Activated CD8-positive, alpha-beta memory T cell treated with anti-CD3 and anti-CD28 coated beads, Interleukin-2, amount 50 U/mL, for 1 hour (primary cell): ENCODE data around the gene NDOR1.

Experiments
- DNase-seq: peaks from one replicate; pipeline ENCODE4 v3.0.0-alpha.2; 2020; ENCODE audit errors: extremely low read depth

Gene NDOR1

DNA sequence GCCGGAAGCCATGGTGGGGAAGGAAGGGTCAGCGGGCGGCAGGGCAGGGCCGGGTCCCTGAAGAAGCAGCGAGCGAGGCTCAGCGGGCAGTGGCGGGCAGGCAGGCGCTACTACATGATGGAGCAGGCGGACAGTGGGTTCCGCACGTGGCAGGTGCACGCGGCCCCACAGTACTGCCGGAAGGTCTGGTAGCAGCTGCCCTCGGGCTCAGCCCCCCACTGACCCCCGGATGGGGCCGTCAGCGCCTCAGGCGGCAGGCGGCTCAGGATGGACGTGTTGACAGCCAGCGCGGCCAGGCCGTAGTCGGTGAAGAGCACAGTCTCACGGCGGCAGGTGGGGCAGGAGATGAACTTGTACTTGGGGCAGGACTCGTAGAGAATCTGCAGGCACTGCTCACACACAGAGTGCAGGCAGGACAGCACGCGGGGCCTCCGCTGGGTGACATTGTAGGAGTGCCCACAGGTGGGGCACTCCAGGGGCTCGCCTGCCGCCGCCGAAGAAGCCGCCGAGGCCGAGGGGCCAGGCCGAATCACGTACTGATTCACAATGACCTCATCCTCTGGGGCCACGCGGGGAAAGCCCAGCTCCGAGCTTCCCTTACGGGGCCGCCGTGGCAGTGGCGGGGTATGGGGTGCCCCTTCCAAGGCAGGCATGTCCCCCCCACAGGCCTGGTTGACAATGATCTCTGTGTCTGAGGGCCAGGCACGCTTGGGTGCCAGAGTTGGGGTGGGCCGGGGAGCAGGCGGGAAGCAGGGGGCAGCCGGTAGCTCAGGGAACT lies 15.0 kb downstream of the NDOR1 start:
- DNase-seq = no peak

DNA sequence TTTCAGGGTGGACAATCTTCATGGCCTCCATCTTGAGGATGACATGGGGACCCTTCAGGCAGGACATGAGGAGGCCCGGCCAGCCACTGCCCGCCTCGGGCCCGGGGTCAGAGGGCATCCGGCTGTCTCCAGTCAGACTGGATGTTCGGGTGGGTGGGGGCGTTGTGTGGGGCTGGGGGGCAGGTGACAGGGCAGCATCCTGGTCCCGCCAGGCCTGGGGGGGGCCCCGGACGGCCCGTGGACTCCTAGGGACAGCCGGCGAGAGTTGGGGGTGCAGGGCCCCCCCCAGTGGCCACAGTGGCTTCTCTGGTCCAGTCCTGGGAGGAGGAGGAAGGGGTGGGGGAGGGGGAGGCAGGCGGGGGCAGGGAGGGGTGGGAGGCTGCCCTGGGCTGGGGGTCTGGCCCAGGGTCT lies 15.6 kb downstream of the NDOR1 start:
- no peak for DNase-seq

- no peak for DNase-seq
Observed at GRCh38 chr9:137221506-137222111, 16.1 kb downstream of the NDOR1 start.

DNA sequence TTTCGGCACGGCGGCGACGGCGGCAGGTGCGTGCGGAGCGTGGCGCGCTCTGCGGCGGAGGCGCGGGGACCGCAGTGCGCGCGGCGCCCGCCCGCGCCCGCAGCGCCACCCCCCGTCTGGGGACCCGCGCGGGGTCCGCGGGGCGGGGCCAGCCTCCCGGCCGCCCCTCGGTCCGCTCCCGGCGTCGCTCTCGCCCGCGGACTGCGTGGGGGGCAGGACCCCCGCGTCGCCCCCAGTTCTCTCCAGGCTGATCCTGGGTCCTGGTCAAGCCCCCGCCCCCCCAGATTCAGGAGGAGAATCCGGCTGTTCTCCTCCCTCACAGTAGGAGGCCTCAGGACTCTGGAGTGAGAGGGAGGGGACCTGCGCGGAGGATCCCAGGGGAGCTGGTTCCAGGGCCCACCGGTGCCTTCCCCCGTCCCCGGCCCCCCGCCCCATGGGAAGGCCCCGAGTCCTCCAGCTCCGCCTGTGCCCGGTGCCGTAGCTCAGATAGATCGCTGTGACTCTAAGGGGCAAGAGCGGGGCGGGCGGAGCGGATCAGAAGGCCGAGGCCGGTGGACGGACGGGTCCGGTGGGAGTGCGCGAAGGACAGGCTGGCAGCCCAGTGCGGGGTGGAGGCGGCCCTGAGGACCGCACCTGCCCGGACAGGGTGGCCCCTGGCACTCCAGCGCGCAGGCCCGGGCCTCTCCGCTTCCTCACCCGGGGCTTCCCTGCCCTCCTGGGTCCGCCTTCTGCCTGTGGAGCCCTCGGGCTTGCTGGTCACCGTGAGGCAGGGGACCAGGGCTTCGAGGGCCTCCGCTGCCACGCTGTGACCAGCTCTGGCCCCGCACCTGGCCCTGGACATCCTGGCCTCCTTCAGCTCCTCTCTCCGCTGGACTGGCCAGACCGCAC lies 16.9 kb downstream of the NDOR1 start, which contains the start of gene RNF208:
RNF208 (minus strand) TSS at position 51 of the 888 bp plus-strand sequence. CDS start 1,028 bp downstream, outside the sequence.
- no peak for DNase-seq

DNA sequence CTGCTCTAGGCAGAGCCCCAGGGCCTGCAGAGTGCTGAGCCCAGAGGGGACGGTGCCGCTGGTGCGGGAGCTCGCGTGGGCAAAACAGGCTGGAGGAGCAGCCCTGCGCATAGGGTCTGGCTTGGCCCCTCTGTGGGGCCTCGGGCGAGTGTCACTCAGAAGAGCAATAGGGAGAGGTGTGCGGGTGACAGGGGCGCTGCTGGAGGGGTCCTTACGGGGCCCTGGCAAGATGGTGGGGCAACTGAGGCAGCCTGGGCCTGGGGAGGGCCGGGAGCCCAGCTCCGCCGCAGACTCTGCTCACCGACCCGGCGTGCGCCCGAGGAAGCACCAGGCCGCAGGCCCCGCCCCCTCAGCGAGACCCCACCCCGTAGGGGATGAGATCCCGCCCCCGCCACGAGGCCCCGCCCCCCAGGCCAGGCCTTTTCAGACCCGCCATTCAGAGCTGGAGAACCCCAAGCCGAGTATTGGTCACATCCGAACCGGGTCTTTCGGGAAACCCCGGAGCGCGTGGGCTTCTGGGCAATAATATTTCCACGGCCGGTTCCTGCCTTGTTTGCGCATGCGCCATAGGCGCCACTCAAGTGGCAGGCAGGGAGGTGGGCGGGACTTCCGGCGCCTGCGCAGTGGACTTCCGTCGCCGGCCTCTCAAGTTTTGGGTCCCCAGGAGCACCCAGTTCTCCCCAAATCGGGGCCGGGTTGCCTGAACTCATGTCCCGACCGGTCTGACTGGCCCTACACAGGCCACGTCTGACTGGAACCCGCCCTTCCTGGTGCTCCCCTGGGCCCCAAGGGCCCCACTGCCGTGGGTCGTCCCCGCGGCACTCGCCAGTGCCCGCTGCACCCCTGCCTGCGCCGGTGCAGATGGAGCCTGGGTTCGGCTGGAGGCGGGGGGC lies 17.8 kb downstream of the NDOR1 start:
- DNase-seq = peak; percentile 97

DNA sequence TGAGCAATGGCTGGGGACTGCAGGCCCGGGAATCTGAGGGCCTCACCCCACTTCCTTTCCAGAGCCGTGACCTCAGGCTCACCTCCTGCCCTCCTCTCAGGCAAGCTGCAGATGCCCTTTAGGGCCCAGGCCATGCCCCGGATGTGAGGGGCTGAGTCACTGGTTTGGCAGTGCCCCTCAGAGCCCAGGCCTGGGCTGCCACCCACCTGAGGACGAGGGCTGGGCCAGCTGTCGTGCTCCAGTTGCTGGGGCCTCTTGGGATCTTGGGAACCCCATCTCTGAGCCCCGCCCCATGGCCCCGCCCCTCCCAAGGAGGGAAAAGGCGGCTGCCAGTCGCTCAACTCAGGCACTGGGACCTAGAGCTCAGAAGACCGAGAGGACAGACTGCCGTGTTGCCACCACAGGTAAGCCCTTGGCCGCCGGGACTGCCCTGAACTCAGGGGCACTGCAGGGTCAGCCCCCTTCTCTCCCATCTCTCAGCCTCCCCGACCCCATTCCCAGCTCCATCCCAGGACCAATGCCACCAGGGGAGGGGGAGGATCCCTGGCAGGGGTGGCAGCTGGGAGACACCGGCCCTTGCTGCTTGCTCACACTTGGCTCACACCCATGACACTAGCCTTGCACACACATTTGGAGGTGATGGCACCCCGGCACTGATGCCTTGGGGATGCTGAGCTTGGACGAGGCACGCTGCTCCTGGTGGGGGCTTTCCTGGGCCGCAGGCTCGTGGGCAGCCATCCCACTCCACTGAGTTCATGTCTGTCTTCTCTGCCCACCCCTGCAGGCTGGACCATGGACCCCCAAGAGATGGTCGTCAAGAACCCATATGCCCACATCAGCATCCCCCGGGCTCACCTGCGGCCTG lies 19.6 kb downstream of the NDOR1 start, which contains the start of gene CYSRT1:
CYSRT1 (plus strand) TSS at position 345 of the 865 bp plus-strand sequence; CDS start at position 793, 448 bp downstream.
- DNase-seq = no peak

- no peak for DNase-seq
Observed at GRCh38 chr9:137225699-137226331, 20.3 kb downstream of the NDOR1 start.

GRCh38 chr9:137226338-137227053 lies 21.0 kb downstream of the NDOR1 start:
- DNase-seq = no peak

DNA sequence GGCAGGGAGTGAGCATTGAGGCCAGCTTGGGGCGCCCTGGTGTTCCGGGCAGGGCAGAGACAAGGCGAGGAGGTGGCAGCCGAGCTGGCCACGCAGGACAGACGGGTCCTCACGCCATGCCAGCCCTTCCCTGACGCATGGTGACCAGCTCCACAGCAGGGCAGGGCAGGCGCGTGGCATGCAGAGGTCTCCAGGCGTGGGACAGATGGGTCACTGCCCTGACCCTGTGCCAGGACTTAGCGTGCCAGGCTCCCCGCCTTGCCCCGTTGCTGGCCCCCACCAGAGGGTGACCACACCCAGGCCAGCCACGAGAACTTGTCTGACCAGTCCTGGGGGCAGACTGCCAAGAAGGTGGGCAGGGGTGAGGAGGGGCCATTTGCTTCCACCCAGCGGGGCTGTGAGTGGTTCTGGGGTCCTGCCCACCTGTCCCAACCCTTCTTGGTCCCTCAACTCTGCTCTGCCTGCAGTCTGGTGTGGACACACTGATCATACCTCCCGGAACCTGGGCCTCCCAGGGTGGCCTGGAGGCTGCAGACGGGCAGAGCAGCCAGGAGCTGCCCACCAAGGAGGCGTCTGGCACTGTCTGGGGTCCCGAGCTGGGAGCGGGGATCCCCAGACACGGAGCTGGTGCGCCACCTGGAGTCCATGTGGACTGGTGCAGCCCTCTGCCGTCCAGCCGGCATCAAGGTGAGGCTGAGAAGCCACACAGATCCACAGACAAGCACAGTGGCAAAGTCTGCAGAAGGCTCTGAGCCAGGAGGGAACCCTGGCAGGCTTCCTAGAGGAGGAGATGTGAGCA lies 21.8 kb downstream of the NDOR1 start, which contains the start of gene RNF224:
RNF224 (plus strand) TSS at position 449 of the 799 bp plus-strand sequence. CDS start 834 bp downstream, outside the sequence.
- DNase-seq = peak; percentile 61

GRCh38 chr9:137227853-137228505 lies 22.5 kb downstream of the NDOR1 start:
- DNase-seq = no peak

DNA sequence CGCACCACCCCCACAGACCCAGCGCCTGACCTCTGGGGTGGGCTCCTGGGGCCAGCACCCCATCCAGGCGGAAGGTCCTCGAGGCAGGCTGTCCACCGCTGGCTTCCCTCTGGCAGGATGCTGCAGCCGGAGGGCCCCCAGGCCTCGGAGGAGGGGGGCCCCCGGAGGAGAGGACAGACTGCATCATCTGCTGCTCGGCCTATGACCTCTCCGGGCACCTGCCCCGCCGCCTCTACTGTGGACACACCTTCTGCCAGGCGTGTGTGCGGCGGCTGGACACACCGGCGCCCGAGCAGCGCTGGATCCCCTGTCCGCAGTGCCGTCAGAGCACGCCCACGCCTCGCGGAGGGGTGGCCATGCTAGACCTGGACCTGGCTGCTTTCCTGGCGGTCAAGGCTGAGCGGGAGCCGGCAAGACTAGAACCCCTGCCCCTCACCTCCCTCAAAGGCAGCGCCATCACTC lies 23.0 kb downstream of the NDOR1 start:
- DNase-seq = no peak

- DNase-seq = no peak
Observed at GRCh38 chr9:137228968-137229896, 23.7 kb downstream of the NDOR1 start.

DNA sequence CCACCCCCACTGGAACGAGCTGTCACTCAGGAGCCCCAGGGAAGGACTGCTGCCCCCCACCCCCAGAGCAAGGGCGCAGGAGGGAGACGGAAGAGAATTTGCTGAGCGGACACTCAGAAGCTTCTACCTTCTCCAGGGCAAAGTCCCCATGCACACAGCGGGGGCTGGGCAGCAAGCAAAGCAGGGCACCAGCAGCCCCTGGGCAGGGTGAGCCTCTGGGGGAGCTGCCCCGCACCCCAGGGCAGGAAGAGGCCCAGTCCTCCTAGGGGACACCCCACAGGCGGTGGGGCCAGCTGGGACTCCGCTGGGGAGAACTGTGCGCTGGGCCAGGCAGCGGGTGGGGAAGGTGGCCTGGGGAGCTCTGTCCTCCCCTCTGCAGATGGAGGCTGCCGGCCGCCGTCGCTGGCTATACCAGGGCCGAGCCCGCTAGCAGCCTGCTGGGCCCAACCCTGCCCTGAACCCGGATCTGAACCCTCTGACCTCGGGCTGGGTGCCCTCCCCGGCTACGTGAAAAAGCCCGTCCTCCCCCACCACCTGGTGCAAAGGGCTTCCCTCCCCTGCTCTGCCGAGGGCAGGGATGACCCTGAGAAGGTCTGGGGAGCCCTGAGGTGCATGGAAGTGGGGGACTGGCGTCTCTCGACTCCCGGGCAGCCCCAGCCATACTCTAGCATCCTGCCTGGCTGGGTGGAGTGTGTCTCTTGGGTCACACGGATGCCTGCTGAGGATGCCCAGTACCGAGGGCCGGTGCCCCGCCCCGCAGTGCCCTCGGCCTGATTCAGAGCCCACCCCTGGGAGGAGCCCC lies 24.6 kb downstream of the NDOR1 start:
- DNase-seq = no peak

DNA sequence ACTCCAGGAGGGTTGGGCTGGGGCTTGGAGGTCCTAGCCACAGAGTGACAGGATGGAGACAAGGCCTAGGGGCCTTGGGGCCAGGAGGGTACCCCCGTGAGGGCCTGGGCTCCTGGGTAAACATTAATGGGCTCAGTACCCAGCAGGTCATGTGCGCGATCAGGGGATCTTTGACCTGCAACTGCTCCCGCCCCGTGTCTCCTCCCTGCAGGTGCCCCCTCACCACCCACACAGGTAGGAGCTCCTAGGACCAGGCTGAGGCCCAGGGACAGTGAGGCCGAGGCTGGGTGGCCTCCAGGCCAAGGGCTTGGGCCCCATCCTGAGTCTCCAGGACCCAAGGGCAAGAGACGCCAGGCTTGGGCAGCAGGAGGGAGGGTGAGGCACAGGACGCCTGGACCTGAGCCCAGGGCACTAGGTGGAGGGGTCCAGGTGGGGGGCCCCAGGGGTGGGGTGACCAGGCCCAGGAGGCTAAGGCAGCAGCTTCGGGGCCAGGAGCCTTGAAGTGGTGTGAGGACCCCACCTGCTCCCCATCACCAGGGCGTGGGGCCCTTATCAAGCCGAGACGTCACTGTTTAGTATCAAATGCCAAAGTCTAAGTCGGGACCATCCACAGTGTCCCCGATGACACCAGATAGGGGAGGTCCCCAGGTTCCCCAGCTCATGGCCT lies 25.3 kb downstream of the NDOR1 start, which contains the start of gene SLC34A3:
SLC34A3 (plus strand) TSS at position 197 of the 667 bp plus-strand sequence. CDS start 802 bp downstream, outside the sequence.
- DNase-seq = no peak
